ENCODE measurements around the gene C1orf74.

The C1orf74 gene

GRCh38 chr1:209784265-209785169 is at the start of gene C1orf74:
Gene C1orf74 (minus strand): TSS chr1:209784559. CDS start chr1:209783634, 925 bp downstream.
- DNase-seq, result peak; percentile 71 to 98 (median 96)

DNA sequence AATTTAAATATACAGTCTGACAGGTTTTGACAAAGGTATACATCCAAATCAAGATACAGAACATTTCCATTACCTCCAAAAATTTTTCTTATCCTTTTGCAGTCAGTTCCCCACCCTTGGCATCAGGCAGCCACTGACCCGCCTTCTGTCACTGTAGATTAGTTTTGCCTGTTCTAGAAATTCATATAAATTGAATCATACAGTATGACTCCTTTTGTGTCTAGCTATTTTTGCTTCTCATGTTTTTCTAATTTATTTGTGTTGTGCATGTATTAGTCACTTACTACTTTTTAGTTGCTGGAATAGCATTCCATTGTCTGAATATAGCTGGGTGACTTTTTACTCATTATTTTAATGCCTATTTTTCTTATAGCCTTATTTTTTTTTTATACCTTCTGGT is 47.3 kb upstream of the C1orf74 start:
- DNase-seq, result no peak

- DNase-seq, result no peak
These were observed 46.4 kb upstream of the C1orf74 start for GRCh38 chr1:209830722-209831121.

- DNase-seq, result no peak
These were observed 45.4 kb upstream of the C1orf74 start for GRCh38 chr1:209829716-209830115.

- peak; percentile 46 to 92 (median 86) for DNase-seq
These were observed 43.3 kb upstream of the C1orf74 start, which contains the start of gene UTP25 for GRCh38 chr1:209827384-209828262. Gene UTP25 (plus strand): TSS chr1:209827972. CDS start chr1:209828064, 92 bp downstream.

DNA sequence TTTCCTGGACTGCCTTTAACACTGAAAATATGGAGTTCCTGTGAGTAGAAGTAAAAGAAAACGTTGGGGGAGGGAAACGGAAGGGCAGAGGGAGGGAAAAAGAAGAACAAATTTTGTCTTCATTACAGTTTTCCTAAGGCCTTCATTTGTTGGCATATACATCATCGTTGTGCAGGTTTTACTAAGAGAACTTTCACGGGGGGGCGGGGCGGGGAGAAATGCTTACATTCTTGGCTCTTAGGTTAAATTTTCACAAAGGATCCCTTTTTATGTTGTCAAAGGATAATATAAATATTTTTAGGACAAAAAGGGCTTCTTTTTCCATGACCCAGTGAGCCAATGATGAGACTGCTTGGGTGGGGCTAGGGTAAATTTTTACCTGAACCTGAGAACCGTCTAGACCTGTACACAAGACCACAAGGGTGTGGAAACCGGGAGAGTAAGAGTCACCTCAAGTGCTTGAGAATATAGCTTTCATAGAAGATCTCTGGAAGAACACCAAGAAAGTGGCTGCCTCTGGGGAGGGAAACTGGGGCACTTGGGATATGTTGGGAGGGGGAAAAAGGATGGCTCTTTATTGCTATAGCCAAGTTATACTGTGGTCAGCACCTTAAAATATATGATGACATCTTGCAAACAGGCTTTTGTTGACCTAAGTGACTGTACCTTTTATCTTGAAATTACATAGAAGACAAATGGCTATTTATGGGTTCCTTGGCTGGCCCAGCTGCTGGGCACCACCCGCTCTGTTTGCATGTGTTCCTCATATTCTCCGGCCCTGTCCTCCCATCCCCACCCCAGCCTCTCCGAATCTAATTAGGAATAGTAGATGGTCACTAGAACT is 41.5 kb upstream of the C1orf74 start:
- DNase-seq, result no peak

DNA sequence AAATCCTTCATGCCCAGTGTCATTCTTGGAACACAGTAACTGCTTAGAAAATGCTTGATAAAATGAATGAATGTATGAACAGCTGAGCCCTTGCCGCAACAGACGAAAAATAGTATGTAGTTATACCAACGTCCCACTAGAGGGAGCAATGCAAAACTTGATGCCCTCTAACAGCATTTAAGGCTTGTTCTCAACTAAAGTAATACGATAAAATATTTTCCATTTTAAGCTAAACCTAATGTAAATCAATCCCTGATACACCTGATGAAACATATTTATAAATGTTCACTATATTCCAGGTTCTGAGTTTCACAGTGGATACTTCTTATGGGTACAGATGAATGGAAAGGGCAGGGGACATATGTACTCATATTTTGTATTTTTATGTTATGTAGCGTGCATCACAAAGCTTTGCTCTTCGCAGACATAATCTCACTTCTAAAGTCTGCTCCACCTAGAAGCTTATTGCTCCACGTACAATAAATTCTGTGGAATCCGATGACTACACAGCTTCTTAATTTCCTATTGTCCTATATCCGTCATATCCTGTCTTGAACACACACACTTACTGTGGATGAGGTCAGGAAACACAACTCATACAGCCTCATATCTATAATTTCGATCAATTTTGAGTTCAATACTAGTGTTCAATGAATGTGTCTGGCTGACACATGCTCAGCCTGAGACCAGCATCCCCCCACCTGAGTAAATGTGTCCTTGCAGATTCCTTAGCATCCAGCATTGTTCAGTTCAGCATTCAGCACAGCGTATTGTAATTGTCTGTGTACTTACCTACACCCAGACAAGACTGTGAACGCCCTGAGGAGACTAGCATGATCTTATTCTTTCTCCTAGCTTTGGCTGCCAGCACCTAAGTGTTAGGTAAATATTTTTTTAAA is 39.0 kb upstream of the C1orf74 start:
- DNase-seq, result peak in 1 of 14 donors; percentile 19

DNA sequence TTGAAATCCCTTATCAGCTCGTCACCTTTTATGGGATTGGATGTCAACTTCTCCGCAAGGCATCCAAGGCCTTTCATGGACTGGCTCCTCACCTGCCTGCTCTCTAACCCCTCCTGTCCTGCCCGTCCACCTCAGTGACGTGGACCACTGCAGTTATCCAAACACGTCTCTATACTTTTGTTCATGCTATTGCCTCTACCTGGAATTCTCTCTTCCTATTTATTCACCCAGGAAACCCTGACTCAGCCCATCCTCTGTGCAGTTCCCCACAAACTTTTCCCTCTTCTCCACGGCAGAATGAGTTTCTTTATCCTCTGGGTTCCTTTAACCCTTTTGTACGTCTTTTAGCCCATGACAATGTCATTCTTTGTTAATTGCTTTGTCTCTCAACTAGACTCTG is 38.3 kb upstream of the C1orf74 start:
- no peak for DNase-seq

GRCh38 chr1:209820986-209821385 is 36.6 kb upstream of the C1orf74 start:
- no peak for DNase-seq

DNA sequence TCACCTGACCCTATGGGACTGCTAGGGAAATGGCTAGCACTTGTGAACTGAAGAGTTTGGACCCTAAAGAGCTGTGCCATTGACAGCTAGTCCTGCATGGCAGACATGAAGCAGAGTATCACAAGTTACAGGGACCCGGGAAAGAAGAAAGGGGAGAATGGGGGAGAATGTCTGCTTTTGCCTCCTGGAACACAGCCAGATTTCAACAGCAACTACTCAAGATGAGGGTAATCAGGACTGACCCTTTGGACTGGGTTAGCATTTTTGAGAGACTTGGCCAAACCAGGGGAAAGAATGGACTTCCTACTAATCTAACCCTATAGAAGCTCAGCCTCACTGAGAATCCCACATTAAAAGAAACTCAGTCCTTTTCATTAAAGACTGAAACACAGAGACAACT is 34.7 kb upstream of the C1orf74 start:
- no peak for DNase-seq

GRCh38 chr1:209817691-209818090 is 33.3 kb upstream of the C1orf74 start:
- no peak for DNase-seq

GRCh38 chr1:209816923-209817322 is 32.6 kb upstream of the C1orf74 start:
- DNase-seq, result no peak

GRCh38 chr1:209815931-209816341 is 31.6 kb upstream of the C1orf74 start:
- no peak for DNase-seq

- no peak for DNase-seq
These were observed 31.1 kb upstream of the C1orf74 start for GRCh38 chr1:209815490-209815889.

GRCh38 chr1:209813902-209814301 is 29.5 kb upstream of the C1orf74 start:
- DNase-seq, result no peak

DNA sequence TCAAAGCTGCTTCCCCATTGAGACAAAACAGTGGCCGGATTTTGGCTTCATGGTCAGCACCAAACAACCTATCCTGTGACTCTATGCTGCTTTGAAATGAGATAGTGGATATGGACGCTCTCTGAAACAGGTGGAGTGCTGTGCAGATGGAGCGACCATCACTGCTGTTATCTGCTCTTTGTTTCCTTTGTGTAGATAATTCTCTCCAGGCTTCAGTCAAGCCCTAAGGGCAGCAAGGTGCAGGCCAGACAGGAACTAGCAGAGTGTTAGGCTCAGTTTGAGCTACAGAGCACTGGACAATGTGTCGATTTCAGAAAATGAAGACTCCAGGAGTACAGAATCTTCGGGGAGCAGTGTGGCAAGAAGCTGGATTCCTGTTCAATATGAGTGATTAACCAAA is 26.4 kb upstream of the C1orf74 start:
- DNase-seq, result no peak

- DNase-seq, result no peak
These were observed 25.3 kb upstream of the C1orf74 start for GRCh38 chr1:209809611-209810010.

GRCh38 chr1:209808059-209808581 is 23.8 kb upstream of the C1orf74 start:
- no peak for DNase-seq

DNA sequence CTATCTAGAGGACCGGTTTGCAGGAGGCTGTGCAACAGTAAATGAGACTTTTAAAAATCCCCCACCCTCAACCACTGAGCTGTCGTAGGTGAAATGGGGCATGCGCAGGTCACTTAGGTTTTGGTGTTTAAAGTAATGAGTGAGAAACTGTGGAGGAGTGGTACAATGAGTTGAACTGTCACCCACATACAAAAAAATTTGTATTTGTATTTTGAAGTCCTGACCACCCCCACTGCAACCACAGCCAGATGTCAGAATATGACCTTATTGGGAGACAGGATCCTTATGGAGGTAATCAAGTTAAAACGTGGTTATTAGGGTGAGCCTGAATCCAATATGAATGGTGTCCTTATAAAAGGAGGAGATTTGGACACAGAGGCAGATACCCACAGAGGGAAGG is 23.1 kb upstream of the C1orf74 start:
- no peak for DNase-seq

- DNase-seq, result peak in 6 of 14 donors; percentile 7 to 56 (median 24)
These were observed 21.8 kb upstream of the C1orf74 start, which contains the start of gene IRF6 for GRCh38 chr1:209805875-209806760. Gene IRF6 (minus strand): TSS chr1:209806142. CDS start chr1:209801413, 4,729 bp downstream.

Data from C1 segment of cervical spinal cord (tissue), 14 donors.